Measurements from ENCODE around the gene BCL2A1. TPM values are rescaled to one million over a fixed set of nuclear protein-coding genes. Genes with fewer than 3 reads are reported as not detected.

Gene BCL2A1
- total RNA-seq, 1 experiment from 2014 or later, result 0.44 TPM

- H3K9me3 ChIP-seq (ENCODE audit: control insufficient read depth in 1 of 2, insufficient read depth in 1 of 2, low read depth in 1 of 2, low read length in 2 of 2), result no peaks in the 10 kb centered on the region
- no peaks in the 10 kb centered on the region for H3K9me2 ChIP-seq (ENCODE audit: insufficient read depth)
- no peak overlapping the region for H2AFZ ChIP-seq (ENCODE audit: low read depth, low read length, poor library complexity, severe bottlenecking)
- intact Hi-C loops (cut with micrococcal nuclease), result no loop called here
- ATAC-seq, result no peak
- no peak overlapping the region for H3K27ac ChIP-seq (ENCODE audit: low read depth, low read length)
- CTCF ChIA-PET, result no interaction called here
- no peaks in the 10 kb centered on the region for H3K79me2 ChIP-seq (ENCODE audit: insufficient read depth, low read length)
- H3K9ac ChIP-seq (ENCODE audit: low read length), result no peak overlapping the region
- no peaks in the 10 kb centered on the region for H3K4me1 ChIP-seq (ENCODE audit: control insufficient read depth in 1 of 2, insufficient read depth in 2 of 2, low read length in 2 of 2)
- H4K20me1 ChIP-seq (ENCODE audit: insufficient read depth), result no peaks in the 10 kb centered on the region
- BruUV-seq (replicated peaks), result no TSS peak
- RAD21 ChIA-PET (ENCODE audit: low non-redundant PET in 1 of 2, low total read pairs in 2 of 2, uncharacterized antibody in 2 of 2, unreplicated experiment in 2 of 2), result no interaction called here
- no peaks in the 10 kb centered on the region for H3K27me3 ChIP-seq (ENCODE audit: insufficient read depth, low read length)
- POLR2A ChIA-PET, result no interaction called here
- H3K4me3 ChIP-seq (replicated peaks in 1 of 2; ENCODE audit: low read depth in 1 of 2, low read length in 2 of 2), result no peak overlapping the region
- no peak for DNase-seq (ENCODE audit: low read depth, low spot score)
- TF ChIP-seq REST (IDR thresholded peaks at IDR 0.05; ENCODE audit: low read depth), result no peak
- no peak for TF ChIP-seq YY1 (IDR thresholded peaks at IDR 0.05; ENCODE audit: extremely low read depth, insufficient replicate concordance, low read depth, low read length)
- no peak for TF ChIP-seq EGR1 (IDR thresholded peaks at IDR 0.05; ENCODE audit: low read depth)
- no peak for TF ChIP-seq ELF1 (IDR thresholded peaks at IDR 0.05; ENCODE audit: borderline replicate concordance, low read depth)
- no peak for TF ChIP-seq ZNF274 (IDR thresholded peaks at IDR 0.05; ENCODE audit: low read depth, low read length)
- no peak for TF ChIP-seq EZH2phosphoT487 (IDR thresholded peaks at IDR 0.05; ENCODE audit: borderline replicate concordance)
- TF ChIP-seq SRF (IDR thresholded peaks at IDR 0.05; ENCODE audit: low read depth), result no peak
- no peak for TF ChIP-seq TCF7L2 (IDR thresholded peaks at IDR 0.05; ENCODE audit: borderline replicate concordance, extremely low read depth, insufficient read depth, insufficient read length)
- TF ChIP-seq ZFX (IDR thresholded peaks at IDR 0.05), result no peak
- no peak for TF ChIP-seq POLR2A (IDR thresholded peaks at IDR 0.05; ENCODE audit: borderline replicate concordance, extremely low read depth, insufficient read depth, insufficient read length)
- no peak for TF ChIP-seq FOSL1 (IDR thresholded peaks at IDR 0.05; ENCODE audit: low read depth)
- TF ChIP-seq CBX3 (IDR thresholded peaks at IDR 0.05; ENCODE audit: low read depth), result no peak
- TF ChIP-seq CEBPB (IDR thresholded peaks at IDR 0.05; ENCODE audit: low read depth), result no peak
- no peak overlapping the region for H3K4me2 ChIP-seq (ENCODE audit: low read length)
- H3K36me3 ChIP-seq (ENCODE audit: control insufficient read depth in 1 of 2, insufficient read depth in 2 of 2, low read length in 2 of 2), result no peaks in the 10 kb centered on the region
Measured at GRCh38 chr15:79943820-79944219, 27.2 kb downstream of the BCL2A1 start.
